ENCODE results near the gene CPNE9.

Gene CPNE9

DNA sequence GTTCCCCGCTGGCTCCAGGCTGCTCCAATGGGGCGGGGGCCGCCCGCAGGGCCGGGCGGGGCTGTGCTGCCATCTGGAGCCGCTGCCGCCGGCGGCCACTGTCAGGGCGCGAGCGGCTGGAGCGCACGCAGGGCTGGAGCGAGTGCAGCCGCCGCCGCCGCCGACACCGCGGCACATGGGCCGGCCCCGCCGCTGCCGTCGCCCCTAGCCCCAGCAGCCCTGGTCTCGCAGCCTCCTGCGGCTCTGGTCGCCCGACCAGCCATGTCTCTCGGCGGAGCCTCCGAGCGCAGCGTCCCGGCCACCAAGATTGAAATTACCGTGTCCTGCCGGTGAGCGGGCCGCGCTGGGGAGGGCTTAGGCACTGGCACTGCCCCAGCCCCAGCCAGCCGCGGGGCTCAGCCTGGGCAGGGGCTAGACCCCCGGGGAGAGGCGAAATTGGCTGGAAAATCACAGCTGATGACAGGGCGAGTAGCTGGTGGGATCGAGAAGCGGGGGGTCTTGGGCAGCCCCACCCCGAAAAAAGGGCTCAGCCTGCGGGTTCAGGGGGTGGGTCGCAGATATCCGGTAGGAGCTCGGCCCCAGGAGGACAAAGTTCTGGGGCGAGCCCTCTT, at the start of gene CPNE9:
TSS of gene CPNE9 (plus strand) at position 98 of the 611 bp plus-strand sequence. CDS start at position 262, 164 bp downstream.
- no peak for DNase-seq (ENCODE audit: low spot score)

DNA sequence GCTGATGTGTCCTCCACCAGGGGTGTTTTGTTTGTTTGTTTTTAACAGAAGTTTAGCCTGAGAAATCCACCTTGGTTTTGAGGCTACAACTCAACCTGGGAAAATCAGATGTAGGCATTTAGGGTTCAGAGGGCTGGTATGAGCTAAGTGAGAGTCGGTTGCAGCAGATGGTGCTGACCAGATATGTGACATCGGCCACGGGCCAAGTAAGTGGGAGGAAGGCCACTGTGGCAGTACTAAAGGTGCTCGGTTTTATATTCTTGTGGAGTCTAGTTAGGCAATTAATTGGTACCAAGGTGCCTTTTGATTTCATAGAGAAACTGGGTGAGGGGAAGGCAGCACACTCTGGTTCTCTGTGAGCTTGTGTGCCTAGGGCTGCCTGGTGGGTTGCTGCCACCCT, 43.8 kb upstream of the CPNE9 start:
- DNase-seq (ENCODE audit: low spot score), result no peak

DNA sequence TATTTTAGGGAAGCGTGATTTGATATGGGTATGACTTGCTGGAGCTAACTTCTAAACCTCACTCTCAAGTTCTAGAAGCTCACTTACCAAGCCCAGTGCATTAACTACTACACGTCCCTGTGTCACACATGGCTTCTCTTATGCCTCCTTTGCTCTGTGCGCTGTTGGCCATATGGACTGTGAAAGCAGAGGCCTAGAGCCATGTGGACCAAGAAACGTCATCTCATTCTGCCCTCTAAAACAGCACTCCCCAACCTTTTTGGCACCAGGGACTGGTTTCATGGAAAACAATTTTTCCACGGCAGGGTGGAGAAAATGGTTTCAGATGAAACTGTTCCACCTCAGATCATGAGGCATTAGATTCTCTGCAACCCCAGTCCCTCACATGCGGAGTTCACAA, 42.7 kb upstream of the CPNE9 start:
- DNase-seq (ENCODE audit: low spot score), result no peak

GRCh38 chr3:9664119-9664751, 39.4 kb upstream of the CPNE9 start:
- DNase-seq (ENCODE audit: low spot score), result no peak

- no peak for DNase-seq (ENCODE audit: low spot score)
These were observed 36.8 kb upstream of the CPNE9 start for GRCh38 chr3:9666704-9667445.

DNA sequence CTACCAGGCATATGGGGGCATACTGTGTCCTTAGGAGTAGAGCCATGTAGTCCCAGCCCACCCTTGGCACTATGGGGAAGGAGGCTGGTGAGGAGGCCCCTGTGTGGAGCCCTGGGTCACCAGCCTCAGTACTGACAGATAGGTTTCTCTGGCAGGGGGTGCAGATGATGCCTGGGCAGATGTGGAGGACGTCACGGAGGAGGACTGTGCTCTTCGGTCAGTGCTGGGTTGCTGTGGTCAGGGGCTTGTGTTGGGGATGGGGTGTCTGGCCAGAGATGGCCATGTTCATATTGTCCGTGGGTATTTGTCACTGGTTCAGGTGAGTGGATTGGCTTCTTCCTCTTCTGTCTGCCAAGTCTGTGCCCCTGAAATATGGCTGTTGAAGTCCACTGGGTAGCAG, 34.4 kb upstream of the CPNE9 start:
- DNase-seq (ENCODE audit: low spot score), result no peak

DNA sequence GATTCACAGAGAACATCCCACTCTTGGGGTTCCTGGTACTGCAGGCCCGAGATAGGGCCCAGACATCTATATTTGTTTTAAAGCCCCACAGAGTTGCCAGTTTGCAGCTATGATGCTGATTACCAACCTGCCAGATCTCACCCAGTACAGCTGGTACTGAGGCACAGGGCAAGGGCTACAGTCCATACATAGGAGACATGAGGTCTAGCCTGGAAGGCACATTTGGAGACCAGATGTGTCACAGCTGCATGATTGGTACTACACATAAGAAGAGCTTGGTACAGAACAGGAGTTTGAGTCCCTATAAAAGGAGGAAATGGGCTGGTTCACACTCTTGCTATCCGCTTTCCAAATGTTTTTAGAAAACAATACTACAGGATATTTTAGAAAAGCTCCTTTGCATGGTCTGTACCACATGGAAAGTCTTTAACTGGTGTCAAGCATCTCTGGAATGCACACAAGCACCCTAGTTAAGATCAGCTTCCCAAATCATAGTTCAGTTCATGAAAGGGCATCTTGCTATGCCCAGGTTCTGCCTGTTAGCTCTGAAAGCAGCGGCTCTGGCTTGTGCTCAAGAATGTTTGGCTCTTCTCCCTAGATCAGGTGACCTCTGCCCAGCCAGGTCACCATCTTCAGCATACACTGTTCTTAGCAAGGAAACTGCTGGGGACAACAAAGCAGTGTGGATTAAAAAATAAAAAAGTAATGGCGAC, 33.8 kb upstream of the CPNE9 start:
- DNase-seq (ENCODE audit: low spot score), result no peak

GRCh38 chr3:9673082-9673481, 30.6 kb upstream of the CPNE9 start:
- no peak for DNase-seq (ENCODE audit: low spot score)

DNA sequence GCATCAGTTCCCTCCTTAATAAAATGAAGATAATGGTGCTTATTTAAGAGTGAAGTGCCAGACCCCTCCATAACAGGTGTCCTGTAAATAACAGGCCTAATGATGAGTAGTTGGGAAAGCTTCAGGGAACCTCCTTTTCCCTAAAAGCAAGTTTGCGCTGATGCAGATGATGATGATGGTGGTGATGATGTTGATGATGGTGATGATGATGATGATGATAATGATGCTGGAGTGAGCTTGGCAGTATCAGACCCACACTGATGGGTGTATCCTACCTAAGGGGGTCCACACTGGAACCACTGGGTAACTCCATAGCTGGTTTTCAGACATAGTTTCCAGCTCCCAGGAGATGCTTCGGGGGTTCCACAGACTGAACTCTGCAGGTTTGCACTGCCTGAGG, 29.9 kb upstream of the CPNE9 start:
- DNase-seq (ENCODE audit: low spot score), result no peak

DNA sequence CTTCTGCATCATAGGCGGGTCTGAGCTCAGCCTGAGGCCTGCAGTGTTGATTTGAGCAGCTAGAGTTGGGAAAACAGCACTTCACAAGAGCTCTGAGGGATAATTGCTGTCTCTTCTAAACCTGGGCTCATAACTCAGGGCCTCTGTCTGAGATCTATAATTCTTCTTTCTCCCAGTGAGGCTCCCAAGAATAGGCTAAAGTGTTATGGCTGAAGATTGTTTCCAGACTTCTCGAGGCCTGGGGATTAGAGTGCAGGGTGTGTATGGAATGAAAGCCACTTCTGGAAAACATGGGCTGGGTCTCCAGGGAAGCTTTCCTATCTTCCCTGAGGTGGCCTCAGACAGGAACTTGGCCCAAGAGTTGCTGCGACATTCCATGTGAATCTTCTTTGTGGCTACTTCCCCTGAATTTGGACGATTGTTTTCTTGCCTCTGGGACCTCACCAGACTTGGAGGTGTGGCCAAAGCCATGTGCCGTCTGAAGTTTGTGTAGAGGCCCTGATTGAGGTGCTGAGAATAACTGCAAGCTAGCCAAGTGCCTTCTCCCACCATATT, 27.8 kb upstream of the CPNE9 start:
- no peak for DNase-seq (ENCODE audit: low spot score)

DNA sequence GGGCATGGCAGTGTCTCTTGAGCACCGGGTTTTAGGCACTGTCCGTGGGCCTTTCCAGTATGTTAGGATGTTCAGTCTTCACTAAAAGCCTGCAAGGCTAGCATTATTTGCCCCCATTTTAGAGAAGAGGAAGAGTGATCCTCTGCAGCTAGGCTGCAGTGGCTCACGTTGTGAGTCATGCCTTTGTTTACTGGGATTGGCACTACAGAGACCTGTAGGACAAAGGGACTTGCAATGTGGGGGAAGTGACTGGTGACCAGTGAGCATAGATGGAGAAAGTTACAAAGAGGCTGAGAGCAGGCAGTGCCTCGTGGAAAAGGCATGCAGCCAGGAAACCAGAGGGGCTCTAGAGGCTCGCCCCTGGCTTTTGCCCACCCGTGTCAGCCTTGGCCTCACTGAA, 26.8 kb upstream of the CPNE9 start:
- DNase-seq (ENCODE audit: low spot score), result no peak

DNA sequence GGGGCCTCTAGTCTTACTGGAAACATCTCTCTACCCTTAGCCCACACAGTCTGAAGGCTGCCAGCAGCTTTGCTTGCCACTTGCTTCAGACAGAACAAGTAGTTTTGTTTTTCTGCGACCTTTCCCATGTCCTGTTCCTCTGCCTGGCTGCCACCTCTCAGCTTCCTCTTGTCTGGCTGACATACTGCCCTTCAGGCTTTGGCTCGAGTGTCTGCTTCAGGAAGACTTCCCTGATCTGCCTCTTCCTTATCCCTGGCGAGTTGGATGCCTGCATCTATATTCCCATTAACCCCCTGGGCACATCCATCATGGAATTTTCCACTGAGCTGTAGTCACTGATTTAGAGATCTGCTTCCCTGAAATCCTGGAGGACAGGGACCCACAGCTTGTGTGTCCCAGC, 25.1 kb upstream of the CPNE9 start:
- DNase-seq (ENCODE audit: low spot score), result no peak

DNA sequence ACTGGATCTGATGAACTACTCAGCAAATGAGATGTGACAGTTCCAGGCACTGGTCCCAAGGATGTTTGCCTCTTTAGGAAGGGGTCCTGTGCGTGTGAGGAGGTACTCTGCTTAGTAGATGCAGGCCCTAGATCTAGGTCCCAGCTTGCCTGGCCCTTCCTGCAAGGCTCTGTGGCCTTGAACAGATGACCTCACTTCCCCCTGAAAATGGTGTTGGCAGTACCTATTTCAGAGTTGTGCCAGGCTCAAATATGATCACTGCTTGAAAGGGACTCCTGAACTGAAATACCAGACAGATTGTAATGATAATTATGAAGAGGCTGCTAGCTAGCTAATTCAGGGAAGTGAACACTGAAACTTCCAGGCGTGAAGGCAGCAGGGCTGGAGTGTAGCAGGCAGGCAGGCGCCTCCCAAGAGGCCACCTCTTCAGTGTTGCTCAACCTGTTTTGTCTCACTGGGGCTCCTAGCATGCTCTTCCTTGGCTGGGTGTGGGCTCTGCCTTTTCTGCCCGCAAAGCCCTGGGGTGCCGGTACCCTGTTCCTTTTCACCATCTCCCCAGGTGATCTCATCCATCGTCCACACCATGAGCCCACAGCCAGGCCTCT, 24.1 kb upstream of the CPNE9 start:
- DNase-seq (ENCODE audit: low spot score), result no peak

DNA sequence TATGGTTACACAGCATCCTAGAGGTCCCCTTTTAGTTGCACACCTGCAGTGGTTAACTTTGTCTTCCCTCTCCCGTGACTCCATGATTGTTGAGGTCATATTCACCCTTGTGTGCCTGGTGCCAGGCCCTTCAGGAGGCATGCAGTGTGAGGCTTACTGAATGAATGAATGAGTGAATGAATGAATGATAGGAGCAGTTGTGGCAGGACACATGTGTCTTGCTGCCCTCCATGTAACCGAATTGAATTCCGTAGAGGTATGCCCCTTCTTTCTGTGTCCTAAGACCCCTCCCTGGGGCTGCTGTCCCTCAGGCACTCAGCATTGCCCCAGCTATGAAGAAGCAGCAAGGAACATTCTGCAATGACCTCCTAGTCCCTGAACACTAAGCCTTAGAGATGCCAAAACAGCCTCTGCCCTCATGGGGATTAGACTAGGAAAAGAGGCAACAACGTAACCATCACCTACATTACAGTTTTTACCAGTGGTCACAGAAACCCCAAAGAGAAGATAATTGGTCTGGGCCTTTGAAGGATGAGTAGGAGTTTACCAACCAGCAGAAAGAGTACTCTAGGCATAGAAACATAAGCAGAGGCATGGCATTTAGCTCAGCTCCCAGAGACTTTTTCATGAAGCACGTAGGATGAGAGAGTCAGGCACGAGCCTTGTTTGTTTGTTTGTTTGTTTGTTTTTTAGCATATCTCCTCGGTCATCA, 22.5 kb upstream of the CPNE9 start:
- no peak for DNase-seq (ENCODE audit: low spot score)

- no peak for DNase-seq (ENCODE audit: low spot score)
These were observed 21.9 kb upstream of the CPNE9 start for GRCh38 chr3:9681723-9682081.

GRCh38 chr3:9682096-9682495, 21.5 kb upstream of the CPNE9 start:
- no peak for DNase-seq (ENCODE audit: low spot score)

DNA sequence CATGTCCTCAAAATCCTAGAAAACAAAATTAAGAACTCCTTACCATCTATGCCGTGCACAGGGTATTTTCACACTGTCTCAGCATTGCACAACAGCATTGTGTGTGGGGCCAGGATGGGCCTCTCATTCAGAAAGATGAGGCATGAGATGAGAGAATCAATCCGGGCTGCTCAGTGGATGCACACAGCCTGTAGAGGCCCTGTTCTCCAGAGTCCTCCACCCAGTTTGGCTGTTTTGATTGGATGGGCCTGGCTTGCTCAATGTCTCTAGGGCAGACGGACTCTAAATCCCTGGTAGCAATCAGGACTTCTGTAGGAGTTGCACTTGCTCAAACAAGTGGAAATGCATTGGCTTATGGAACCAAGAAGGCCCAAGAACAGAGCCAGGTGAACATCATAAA, 20.2 kb upstream of the CPNE9 start:
- no peak for DNase-seq (ENCODE audit: low spot score)

DNA sequence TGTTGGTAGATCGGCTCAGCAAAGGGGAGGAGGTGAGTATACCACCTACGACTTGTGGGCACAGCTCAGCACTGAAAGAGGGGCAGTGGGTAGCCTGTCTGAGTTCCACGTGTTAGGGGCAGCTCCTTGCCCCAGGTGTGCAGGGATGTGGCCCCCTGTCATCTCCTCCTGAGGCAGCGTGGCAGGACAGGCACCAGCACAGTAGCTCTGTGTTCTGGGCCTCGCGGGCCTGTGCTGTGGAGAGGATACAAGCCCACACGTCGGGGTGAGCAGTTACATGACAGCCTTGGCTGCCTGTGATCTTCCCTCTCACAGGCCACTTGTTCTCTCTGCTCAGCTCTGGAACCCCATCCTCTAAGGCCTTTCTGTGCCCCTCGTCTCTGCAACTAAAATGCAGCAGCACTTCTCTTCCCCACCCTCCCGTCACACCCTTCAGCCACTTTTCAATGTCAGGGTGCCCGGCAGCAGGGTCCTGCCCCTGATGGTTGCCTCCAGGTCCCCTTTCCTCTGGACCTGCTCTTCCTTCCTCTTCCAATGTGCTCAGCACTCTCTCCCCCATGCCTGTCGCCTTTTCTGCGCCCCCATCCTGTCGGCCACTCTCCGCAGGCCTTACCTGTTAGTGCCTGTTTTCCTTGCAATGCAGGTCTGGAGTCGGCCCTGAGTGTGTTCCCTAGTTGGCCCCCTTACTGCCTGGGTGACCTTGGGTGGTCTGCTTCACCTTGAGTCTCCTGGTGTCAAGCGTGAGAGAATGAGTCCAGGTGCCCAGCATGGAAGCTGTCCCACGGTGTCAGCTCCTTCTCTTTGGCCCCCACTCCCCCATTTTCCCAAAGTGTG, 18.2 kb upstream of the CPNE9 start:
- no peak for DNase-seq (ENCODE audit: low spot score)

DNA sequence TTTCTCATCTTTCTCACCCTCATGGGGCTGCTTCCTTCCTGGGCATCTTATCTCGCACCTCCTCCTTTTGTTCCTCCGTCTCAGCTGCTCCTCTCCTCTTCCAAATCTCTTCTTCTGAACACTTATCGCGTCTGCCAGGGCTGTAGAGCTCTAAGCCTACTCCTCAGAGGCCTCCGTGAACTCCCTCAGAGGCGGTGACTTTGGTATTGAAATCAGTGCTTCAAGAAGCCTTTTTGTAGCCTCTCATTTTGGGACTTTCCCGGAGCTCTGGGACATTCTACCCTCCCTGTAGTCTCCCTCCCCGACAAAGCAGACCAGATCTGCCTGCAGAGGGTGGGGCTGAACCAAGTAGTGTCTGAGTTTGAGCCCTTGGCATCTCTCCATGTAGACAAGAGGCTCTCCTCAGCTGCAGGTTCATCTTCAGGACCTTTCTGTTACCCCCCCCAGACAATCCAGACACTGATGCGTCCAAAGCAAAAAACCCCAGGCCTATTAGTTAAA, 17.5 kb upstream of the CPNE9 start:
- no peak for DNase-seq (ENCODE audit: low spot score)

GRCh38 chr3:9686703-9687102, 16.9 kb upstream of the CPNE9 start:
- DNase-seq (ENCODE audit: low spot score), result no peak
